Inflammatory macrophage (primary cell): Measurements from ENCODE around the gene ATAT1.
"Not testable (repeated sequence)": the region's sequence is repeated elsewhere in the genome, so short reads cannot be mapped to it uniquely, and the experiment has no call there.

Source experiments
- DNase-seq, 2 donors: peaks; one replicate each; pipeline ENCODE4 v3.0.0-alpha.2; 2020 to 2022

ATAT1 gene

DNA sequence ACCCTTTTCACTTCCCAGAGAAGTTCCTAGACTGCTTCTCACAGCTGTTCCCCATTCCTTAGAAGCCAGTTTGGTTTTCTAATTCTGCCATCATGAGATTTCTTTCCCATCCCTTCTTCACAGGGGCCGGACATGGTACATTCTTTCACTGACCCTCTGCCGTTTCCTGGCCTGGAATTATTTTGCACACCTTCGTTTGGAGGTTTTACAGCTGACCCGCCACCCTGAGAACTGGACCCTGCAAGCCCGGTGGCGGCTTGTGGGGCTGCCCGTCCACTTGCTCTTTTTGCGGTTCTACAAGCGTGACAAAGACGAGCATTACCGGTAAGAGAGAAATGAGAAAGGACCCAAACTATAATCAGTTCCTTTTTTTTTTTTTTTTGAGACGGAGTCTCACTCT, 24.5 kb downstream of the ATAT1 start:
- DNase-seq = no peak

DNA sequence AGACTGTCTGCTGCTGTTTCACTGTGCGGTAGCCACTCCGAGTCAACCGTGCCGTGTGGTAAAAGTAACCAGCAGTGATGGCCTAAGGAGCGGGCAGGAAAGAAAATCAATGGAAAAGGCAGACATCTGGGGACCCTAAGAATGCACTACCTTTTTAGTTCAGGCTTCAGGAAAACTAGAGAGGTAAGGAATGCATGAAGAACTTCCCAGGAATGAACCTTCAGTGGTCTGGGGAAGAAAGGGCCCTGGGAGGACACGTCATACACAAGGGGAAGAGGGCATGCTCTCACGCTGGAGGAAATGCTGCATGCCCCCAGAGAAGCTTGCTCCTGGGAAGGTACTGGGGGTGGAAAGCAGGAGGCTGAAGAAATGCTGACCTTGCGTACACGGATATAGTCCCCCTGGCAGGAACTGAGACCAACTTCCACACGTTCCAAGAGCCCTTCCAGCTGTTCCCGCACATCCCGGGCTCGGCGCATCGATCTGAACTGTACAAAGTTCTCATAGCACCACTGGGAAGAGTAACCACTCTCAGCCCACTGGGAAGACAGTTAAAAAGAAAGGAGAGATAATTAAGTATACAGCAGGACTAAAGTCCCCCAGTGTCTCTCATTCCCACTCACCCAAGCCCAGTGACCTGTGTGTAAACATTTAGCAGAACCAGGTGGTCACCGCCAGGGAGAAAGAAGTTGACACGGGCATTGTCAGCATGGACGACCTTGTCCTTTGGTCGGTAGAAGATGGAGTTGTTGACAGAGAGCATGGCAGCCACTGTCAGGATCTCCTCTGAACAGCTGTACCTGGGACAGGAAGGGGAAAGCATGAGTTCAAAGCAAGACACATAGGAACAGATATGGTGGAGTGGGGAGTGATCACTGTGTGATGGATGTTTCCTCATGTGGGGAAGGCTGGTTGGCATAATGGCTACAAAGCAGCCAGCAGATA, 28.4 kb downstream of the ATAT1 start:
- DNase-seq = no peak

GRCh38 chr6:30655743-30656094, 29.0 kb downstream of the ATAT1 start:
- DNase-seq = no peak

DNA sequence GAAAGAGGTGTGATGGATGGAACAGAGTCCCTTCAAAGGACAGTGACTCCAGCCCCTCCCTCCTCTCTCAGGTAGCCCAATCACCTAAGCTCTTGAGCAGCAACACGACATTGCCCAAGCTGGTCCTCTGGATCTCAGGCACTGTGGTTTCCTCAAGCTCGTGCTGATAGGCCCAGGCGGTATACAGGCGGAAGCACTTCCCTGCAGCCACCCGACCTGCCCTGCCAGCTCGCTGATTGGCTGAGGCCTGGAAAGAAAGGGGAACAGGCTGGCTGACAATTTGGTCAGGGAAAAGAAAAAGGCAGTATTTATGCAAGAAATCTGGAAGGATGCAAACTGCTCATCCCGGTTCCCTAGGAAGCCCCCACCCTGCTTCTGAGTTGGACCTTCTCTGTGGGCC, 29.8 kb downstream of the ATAT1 start:
- DNase-seq = peak; percentile 81

DNA sequence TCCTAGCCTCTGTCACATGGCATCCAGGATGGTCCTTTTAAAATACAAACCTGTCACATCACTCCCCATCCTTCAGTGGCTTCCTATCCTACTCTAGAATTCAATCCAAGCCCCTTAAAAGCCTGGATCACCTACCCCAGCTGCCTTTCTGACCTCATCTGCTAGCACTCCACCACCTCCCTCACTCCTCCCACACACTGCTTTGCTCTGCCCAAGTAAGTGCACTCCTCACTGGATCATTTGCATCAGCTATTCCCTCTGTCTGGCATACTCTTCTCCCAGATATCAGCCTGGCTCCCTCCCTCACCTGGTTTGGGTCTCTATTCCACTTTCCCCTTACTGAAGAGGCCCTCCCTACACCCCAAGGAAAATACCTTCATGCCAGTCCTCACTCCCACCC, 30.8 kb downstream of the ATAT1 start:
- no peak for DNase-seq

GRCh38 chr6:30657922-30658321, 31.2 kb downstream of the ATAT1 start:
- not testable (repeated sequence) for DNase-seq

- DNase-seq = no peak
These were observed 38.5 kb downstream of the ATAT1 start for GRCh38 chr6:30664994-30665767.

- peak; percentile 44 to 63 for DNase-seq
These were observed 39.6 kb downstream of the ATAT1 start for GRCh38 chr6:30666300-30666699.

GRCh38 chr6:30670760-30671527, 44.3 kb downstream of the ATAT1 start:
- DNase-seq = no peak

DNA sequence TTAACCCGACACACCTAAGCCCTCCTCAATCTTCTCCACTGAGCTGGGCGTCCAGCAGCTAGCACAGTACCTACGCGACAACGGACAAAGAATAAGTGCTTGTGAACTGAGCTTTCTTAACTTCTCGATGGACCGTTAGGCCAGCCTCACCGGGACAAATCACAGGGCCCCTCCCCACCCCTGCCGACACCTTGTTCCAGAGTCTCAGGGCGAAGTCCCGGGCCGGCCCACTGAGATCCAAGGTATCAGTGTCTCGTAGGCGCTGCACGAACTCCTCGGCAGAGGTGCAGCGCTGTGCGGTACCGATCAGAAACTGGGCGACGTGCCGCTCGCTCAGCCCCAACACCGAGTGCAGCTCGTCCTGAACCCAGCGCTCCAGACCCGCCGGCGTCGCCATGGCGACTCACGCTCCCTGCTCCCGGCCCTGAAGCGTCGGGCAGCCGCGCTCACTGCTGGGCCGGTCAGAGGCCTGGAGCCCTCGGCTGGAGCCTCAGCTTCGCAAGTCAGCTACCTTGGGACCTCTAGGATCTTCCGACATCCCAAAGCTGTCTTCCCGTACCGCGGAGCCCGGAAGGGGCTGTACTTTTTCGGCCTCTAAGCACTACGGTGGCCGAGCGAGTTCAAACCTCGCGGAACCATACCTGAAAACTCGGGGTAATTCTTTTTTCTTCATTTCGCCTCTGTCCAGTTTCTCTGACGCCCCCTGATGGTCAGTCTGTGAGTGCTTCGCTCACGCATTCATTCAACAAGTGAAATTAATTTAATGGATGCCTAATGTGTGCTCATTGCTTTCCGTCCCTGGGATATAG, 46.0 kb downstream of the ATAT1 start, which contains the start of gene DHX16:
Gene DHX16 (minus strand): TSS at position 562 of the 809 bp plus-strand sequence. CDS start 165 bp downstream, at position 397.
- DNase-seq = peak; percentile 97

- no peak for DNase-seq
These were observed 50.1 kb downstream of the ATAT1 start for GRCh38 chr6:30676660-30677285.

- DNase-seq = peak; percentile 83 to 86
These were observed 52.5 kb downstream of the ATAT1 start for GRCh38 chr6:30678964-30679726.

DNA sequence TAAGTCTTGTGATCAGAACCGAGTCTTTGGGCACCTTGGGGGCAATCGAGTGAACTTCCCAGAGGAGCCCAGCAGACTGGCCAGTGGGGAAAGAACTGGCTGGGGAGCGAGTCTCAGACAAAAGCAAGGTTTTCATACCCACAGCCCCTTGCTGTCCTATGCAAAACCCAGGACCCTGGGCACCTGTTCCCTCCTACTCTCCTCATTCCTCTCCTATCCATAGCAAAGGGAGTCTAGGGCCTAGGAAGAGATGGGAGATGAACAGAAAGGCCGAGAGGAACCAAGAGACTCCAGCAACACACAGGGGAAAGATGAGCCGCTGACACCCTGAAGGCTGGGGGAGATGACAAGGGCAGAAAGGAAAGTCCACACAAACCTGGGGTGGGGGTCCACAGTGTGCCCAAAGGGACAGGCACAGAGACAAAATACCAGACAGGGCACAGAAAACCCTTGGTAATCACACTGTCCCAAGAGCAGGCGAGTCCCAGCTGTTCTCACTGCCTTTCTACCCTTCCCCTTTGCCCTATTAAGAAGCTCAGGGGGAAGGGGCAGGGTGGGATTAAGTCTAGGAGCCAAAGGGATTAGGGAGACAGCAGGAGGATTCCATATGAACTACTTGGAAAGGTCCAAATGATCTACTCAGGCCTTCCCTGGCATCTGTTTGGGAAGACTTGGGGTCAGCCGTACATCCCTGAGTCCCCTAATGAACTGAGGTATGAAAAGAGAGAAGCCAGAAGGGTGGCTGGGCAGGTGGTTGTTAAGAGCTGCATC, 53.3 kb downstream of the ATAT1 start:
- no peak for DNase-seq

GRCh38 chr6:30681766-30682142, 55.1 kb downstream of the ATAT1 start:
- no peak for DNase-seq

DNA sequence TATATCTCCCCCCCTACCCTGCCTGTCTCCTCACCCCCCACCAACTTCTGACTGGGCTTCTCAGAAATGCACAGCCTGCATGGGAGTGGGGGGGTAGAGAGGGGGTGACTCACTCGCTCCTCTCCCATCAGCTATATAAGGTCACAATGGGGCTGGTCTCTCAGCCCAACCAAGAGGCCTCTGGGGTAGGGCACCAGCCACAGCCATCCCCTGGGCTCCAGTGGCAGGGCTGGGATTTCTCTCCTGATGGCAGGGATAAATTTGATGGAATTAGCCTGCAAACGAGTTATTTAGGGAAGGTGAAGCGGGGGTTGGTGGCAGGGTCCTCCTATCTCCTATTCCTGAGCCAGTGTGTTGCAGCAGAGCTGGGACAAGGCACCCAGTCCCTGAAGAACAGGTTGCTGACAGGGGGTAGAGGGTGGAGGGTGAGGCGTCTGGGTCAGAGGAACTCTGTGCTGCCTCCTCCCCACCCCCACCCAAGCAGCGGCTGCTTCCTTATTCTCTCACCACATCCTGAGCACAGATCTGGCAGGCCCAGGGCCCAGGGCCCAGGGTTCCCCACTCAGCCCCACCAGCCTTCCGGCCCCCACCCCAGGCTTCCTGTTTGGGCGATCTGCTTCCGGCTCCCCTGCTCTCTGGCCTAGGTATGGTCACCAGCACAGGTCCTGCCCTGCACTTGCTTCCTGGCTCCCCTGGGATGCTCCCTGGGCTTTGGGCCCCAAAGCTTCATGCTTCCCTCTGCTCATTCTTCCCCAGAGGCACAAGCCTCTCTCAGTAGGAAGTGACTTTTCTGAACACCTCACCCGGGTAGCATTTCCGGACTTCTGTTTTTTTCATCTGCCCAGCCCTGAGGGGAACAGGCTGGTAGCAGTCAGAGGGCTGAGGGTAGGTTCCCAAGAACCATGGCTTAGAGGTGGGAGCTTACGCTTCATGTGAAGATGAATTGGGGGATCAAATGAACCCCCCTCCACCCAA, 55.8 kb downstream of the ATAT1 start:
- DNase-seq = peak; percentile 80 to 88

- DNase-seq = peak in 1 of 2 donors; percentile 12
These were observed 56.7 kb downstream of the ATAT1 start for GRCh38 chr6:30683183-30683979.

GRCh38 chr6:30683980-30684338, 57.3 kb downstream of the ATAT1 start:
- no peak for DNase-seq
